ENCODE data around the gene SGCA.

Gene SGCA

DNA sequence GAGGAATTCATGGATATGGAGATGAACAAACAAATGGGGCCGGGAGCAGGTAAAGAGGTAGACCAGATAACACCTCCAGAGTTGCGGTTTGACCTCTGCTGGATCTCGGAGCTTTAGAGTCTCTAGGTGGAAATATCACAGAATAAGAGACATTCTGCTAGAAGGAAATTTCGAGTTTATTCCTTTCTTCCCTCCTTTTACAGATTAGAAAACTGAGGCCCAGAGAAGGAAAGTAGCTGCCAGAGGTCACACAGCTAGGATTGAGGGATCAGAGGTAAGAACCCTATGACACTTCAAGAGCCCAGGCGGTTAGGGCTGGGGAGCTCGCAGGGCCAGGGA, 43.3 kb downstream of the SGCA start:
- Mint-ChIP-seq H3K4me3 (no peak overlapping the region), H3K4me1 (peaks cover 34% of the 10 kb centered on the region), H3K9me3 (no peaks in the 10 kb centered on the region), H3K36me3 (no peaks in the 10 kb centered on the region), H3K27ac (no peak overlapping the region)
- DNase-seq (ENCODE audit: low spot score in 2 of 2) (no peak), ATAC-seq (no peak)

- H3K36me3 Mint-ChIP-seq = no peaks in the 10 kb centered on the region
- ATAC-seq = no peak
- H3K4me1 Mint-ChIP-seq = peaks cover 34% of the 10 kb centered on the region
- no peak overlapping the region for H3K4me3 Mint-ChIP-seq
- no peaks in the 10 kb centered on the region for H3K9me3 Mint-ChIP-seq
- H3K27ac Mint-ChIP-seq = no peak overlapping the region
- DNase-seq (ENCODE audit: low spot score in 2 of 2) = no peak
These were observed 43.9 kb downstream of the SGCA start for GRCh38 chr17:50209472-50210239.

DNA sequence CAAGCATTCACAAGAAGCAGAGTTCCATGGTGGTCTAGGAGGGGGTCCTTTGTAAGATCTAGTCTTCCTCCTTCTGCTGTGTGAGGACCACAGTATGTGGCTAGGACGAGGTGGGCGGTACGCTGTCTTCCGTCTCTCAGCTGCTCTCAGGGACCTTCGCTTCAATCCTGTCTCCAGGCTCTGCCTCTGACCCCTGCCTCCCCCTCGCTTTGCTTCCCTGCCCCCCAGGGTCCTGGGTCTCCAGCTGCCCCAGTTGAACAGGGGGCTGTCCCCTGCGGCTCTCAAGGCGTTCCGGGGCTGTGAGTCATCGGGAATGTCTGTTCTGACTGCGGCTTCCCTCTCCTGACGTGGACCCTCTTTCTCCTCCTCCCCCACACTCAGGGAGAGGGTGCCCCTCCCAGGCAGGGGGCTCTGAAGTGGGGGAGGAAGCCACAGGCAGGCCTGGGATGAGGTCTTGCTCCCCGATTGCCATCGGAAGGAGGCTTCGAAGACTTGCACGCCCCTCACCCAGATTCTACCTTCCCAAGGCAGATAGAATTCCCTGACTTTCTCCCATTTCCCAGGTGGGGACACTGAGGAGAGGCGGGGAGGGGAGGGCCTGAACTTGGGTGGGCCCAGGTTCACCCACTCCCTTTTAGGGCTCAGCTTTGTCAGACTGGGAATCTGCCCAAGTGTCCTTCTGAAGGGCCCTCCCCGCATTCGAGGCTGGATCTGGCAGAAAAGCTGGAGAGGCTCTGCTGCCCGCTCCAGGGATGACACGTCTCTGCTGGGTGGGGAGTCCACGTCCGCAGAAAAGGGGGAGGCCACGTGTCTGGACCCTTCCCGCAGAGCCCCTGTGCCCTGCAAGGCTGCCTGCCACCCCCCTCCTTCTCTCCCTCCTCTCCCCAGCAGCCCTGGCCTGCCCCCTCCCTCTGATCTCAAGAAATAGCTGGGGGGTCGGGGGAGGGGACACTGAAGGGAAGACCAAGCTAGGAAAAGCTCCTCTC, 44.7 kb downstream of the SGCA start:
- Mint-ChIP-seq H3K9me3 (no peaks in the 10 kb centered on the region), H3K4me3 (no peak overlapping the region), H3K4me1 (peaks cover 34% of the 10 kb centered on the region), H3K36me3 (no peaks in the 10 kb centered on the region), H3K27ac (no peak overlapping the region)
- DNase-seq (ENCODE audit: low spot score in 2 of 2) = no peak
- no peak for ATAC-seq

- H3K4me1 Mint-ChIP-seq = peaks cover 34% of the 10 kb centered on the region
- DNase-seq (ENCODE audit: low spot score in 2 of 2) = no peak
- no peak overlapping the region for H3K27ac Mint-ChIP-seq
- peak; percentile 40 for ATAC-seq
- H3K36me3 Mint-ChIP-seq = no peaks in the 10 kb centered on the region
- no peak overlapping the region for H3K4me3 Mint-ChIP-seq
- H3K9me3 Mint-ChIP-seq = no peaks in the 10 kb centered on the region
These were observed 45.7 kb downstream of the SGCA start for GRCh38 chr17:50211249-50212120.

GRCh38 chr17:50212121-50212843, 46.5 kb downstream of the SGCA start:
- no peak overlapping the region for H3K4me3 Mint-ChIP-seq
- H3K27ac Mint-ChIP-seq = no peak overlapping the region
- no peak for DNase-seq (ENCODE audit: low spot score in 2 of 2)

GRCh38 chr17:50213026-50214022, 47.5 kb downstream of the SGCA start:
- no peak overlapping the region for H3K27ac Mint-ChIP-seq
- H3K4me3 Mint-ChIP-seq = no peak overlapping the region
- peaks cover 23% of the 10 kb centered on the region for H3K4me1 Mint-ChIP-seq
- DNase-seq (ENCODE audit: low spot score in 2 of 2) (peak in 1 of 2 donors; percentile 65), ATAC-seq (peak; percentile 95)
- no peaks in the 10 kb centered on the region for H3K9me3 Mint-ChIP-seq
- no peaks in the 10 kb centered on the region for H3K36me3 Mint-ChIP-seq

More at GRCh38 chr17:50212121-50212843, 46.5 kb downstream of the SGCA start:
- ATAC-seq = no peak
- Mint-ChIP-seq H3K4me1 (peaks cover 26% of the 10 kb centered on the region), H3K36me3 (no peaks in the 10 kb centered on the region), H3K9me3 (no peaks in the 10 kb centered on the region)

DNA sequence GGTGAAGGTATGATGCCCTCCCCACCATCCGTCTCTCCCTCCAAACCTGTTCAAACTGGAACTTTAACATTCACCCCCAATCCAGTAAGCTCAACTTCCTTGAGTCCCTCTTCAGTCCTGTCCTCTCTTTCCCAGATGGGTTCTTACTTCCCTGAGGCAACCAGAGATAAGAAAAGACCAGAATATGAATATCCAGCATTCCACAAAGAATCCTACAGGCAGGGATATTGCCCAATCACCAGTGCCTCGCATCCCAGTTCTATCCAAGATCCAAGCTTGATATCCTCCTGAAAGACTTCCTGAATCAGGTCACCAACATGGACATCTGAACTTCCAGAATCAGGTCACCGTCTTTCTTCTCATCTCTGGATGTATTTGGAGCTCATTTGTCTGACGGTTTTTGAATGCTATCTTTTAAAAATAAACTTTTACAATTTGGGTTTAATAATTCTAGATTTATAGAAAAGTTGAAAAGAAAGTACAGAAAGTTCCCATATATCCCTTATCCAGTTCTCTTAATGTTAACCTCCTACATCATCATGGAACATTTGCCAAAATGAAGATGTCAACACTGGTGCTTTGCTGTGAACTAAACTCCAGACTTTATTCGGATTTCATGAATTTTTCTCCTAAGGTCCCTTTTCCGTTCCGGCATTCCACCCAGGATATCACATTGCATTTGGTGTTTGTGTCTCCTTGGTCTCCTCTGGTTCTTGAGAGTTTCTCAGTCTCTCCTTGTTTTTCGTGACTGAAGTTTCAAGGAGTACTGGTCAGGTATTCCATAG, 49.4 kb downstream of the SGCA start:
- H3K9me3 Mint-ChIP-seq = no peaks in the 10 kb centered on the region

GRCh38 chr17:50217591-50217990, 51.8 kb downstream of the SGCA start:
- Mint-ChIP-seq H3K9me3 (no peaks in the 10 kb centered on the region), H3K4me1 (peaks cover 9% of the 10 kb centered on the region), H3K36me3 (no peaks in the 10 kb centered on the region), H3K27ac (no peak overlapping the region), H3K4me3 (no peak overlapping the region)
- ATAC-seq = no peak
- no peak for DNase-seq (ENCODE audit: low spot score in 2 of 2)

More for the DNA sequence above, 49.4 kb downstream of the SGCA start:
- DNase-seq (ENCODE audit: low spot score in 2 of 2) = no peak
- Mint-ChIP-seq H3K27ac (peak overlapping the region; percentile 65), H3K36me3 (no peaks in the 10 kb centered on the region), H3K4me3 (no peak overlapping the region), H3K4me1 (peaks cover 23% of the 10 kb centered on the region)
- ATAC-seq = no peak

- Mint-ChIP-seq H3K27ac (no peak overlapping the region), H3K4me1 (peaks cover 2% of the 10 kb centered on the region), H3K4me3 (no peak overlapping the region), H3K36me3 (no peaks in the 10 kb centered on the region), H3K9me3 (no peaks in the 10 kb centered on the region)
- DNase-seq (ENCODE audit: low spot score in 2 of 2) (no peak), ATAC-seq (no peak)
These were observed 52.4 kb downstream of the SGCA start for GRCh38 chr17:50218071-50218759.

- H3K4me1 Mint-ChIP-seq = no peaks in the 10 kb centered on the region
- no peak overlapping the region for H3K4me3 Mint-ChIP-seq
- H3K27ac Mint-ChIP-seq = no peak overlapping the region
- H3K9me3 Mint-ChIP-seq = no peaks in the 10 kb centered on the region
- DNase-seq (ENCODE audit: low spot score in 2 of 2) (no peak), ATAC-seq (no peak)
- H3K36me3 Mint-ChIP-seq = no peaks in the 10 kb centered on the region
These were observed 53.0 kb downstream of the SGCA start for GRCh38 chr17:50218771-50219315.

DNA sequence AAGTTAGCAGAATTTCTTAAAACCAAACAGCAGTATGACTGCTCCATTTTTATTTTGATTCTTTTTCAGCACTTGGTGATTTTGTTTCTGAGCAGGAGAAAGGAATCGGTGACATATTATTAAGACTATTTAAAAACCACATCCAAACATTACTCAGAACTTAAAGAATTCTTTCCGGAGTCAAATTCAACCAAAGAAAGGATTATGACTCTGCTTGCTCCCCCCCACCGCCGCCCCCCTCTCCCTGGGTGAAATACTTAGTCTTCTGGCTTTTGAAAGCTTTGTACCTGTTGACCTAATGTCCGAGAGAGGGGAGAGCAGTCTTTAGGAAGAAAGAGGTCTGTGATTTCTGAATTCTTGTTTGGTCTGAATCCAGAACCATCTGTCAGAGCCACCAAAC, 53.5 kb downstream of the SGCA start:
- Mint-ChIP-seq H3K9me3 (no peaks in the 10 kb centered on the region), H3K36me3 (no peaks in the 10 kb centered on the region), H3K4me1 (no peaks in the 10 kb centered on the region), H3K4me3 (no peak overlapping the region), H3K27ac (no peak overlapping the region)
- ATAC-seq = no peak
- no peak for DNase-seq (ENCODE audit: low spot score in 2 of 2)

GRCh38 chr17:50219939-50220465, 54.2 kb downstream of the SGCA start:
- DNase-seq (ENCODE audit: low spot score in 2 of 2) = no peak
- H3K4me1 Mint-ChIP-seq = no peaks in the 10 kb centered on the region

More at GRCh38 chr17:50219939-50220465, 54.2 kb downstream of the SGCA start:
- ATAC-seq = no peak
- Mint-ChIP-seq H3K4me3 (no peak overlapping the region), H3K27ac (no peak overlapping the region), H3K36me3 (no peaks in the 10 kb centered on the region), H3K9me3 (no peaks in the 10 kb centered on the region)
